Measurements from ENCODE around the gene FSTL5. TPM values are rescaled to one million over a fixed set of nuclear protein-coding genes. Genes with fewer than 3 reads are reported as not detected.

The FSTL5 gene
- total RNA-seq, 1 experiment from 2014 or later: 29.4 TPM

GRCh38 chr4:161554372-161554990 lies 609.3 kb downstream of the FSTL5 start:
- Histone ChIP-seq H3K9me3 (ENCODE audit: insufficient read depth, low read depth) (no peaks in the 10 kb centered on the region), H3K4me3 (no peak overlapping the region), H3K4me2 (no peak overlapping the region), H3K9me2 (ENCODE audit: insufficient read depth) (no peaks in the 10 kb centered on the region), H3K27me3 (ENCODE audit: insufficient read depth, low read depth) (no peaks in the 10 kb centered on the region), H4K20me1 (ENCODE audit: insufficient read depth) (no peaks in the 10 kb centered on the region), H3K36me3 (ENCODE audit: low read depth) (no peaks in the 10 kb centered on the region), H3K4me1 (replicated peaks; ENCODE audit: insufficient read depth) (no peaks in the 10 kb centered on the region), H2AFZ (no peak overlapping the region), H3K79me2 (ENCODE audit: low read depth) (no peaks in the 10 kb centered on the region), H3K27ac (no peak overlapping the region), H3F3A (ENCODE audit: insufficient read depth, low read depth) (no peaks in the 10 kb centered on the region)
- ChIA-PET POLR2A (ENCODE audit: unreplicated experiment) (no interaction called here), CTCF (interaction anchor here (0.5 kb wide), 1 partner anchor 215 kb away, joined by 3 read pairs; no protein-coding TSS in a partner anchor)
- intact Hi-C loops (cut with micrococcal nuclease; ENCODE audit: unreplicated experiment): no loop called here
- DNase-seq: no peak
- BruUV-seq (replicated peaks): no TSS peak
- TF ChIP-seq EZH2 (IDR thresholded peaks at IDR 0.05; ENCODE audit: low read depth): no peak

GRCh38 chr4:161546902-161547301 lies 616.9 kb downstream of the FSTL5 start:
- no peaks in the 10 kb centered on the region for H3F3A ChIP-seq (ENCODE audit: insufficient read depth, low read depth)
- no peaks in the 10 kb centered on the region for H3K27me3 ChIP-seq (ENCODE audit: insufficient read depth, low read depth)
- H3K36me3 ChIP-seq (ENCODE audit: low read depth): no peaks in the 10 kb centered on the region
- intact Hi-C loops (cut with micrococcal nuclease; ENCODE audit: unreplicated experiment): no loop called here
- POLR2A ChIA-PET (ENCODE audit: unreplicated experiment): interaction anchor here (0.7 kb wide), 1 partner anchor 1321 kb away, joined by 4 read pairs; no protein-coding TSS in a partner anchor
- no TSS peak for BruUV-seq (replicated peaks)
- DNase-seq: no peak
- no peak overlapping the region for H3K4me2 ChIP-seq
- H3K4me3 ChIP-seq: no peak overlapping the region
- H3K9me2 ChIP-seq (ENCODE audit: insufficient read depth): no peaks in the 10 kb centered on the region
- H3K9me3 ChIP-seq (ENCODE audit: insufficient read depth, low read depth): no peaks in the 10 kb centered on the region
- TF ChIP-seq EZH2 (IDR thresholded peaks at IDR 0.05; ENCODE audit: low read depth) (no peak), CTCF (conservative IDR thresholded peaks at IDR 0.05) (no peak)
- H3K27ac ChIP-seq: no peak overlapping the region
- no peaks in the 10 kb centered on the region; the same call in 1 of the 2 replicates for H4K20me1 ChIP-seq (ENCODE audit: insufficient read depth)
- CTCF ChIA-PET: no interaction called here
- no peak overlapping the region for H2AFZ ChIP-seq
- H3K4me1 ChIP-seq (replicated peaks; ENCODE audit: insufficient read depth): no peaks in the 10 kb centered on the region
- H3K79me2 ChIP-seq (ENCODE audit: low read depth): no peaks in the 10 kb centered on the region

GRCh38 chr4:161540265-161540664 lies 623.5 kb downstream of the FSTL5 start:
- Histone ChIP-seq H4K20me1 (ENCODE audit: insufficient read depth) (no peaks in the 10 kb centered on the region), H3K4me1 (replicated peaks; ENCODE audit: insufficient read depth) (no peaks in the 10 kb centered on the region), H3K27ac (no peak overlapping the region), H3K79me2 (ENCODE audit: low read depth) (no peaks in the 10 kb centered on the region), H3K27me3 (ENCODE audit: insufficient read depth, low read depth) (no peaks in the 10 kb centered on the region), H3F3A (ENCODE audit: insufficient read depth, low read depth) (no peaks in the 10 kb centered on the region), H3K9me2 (ENCODE audit: insufficient read depth) (no peaks in the 10 kb centered on the region), H3K4me2 (no peak overlapping the region), H3K36me3 (ENCODE audit: low read depth) (no peaks in the 10 kb centered on the region), H3K4me3 (no peak overlapping the region), H3K9me3 (ENCODE audit: insufficient read depth, low read depth) (no peaks in the 10 kb centered on the region), H2AFZ (no peak overlapping the region)
- ChIA-PET CTCF (no interaction called here), POLR2A (ENCODE audit: unreplicated experiment) (no interaction called here)
- TF ChIP-seq EZH2 (IDR thresholded peaks at IDR 0.05; ENCODE audit: low read depth) (no peak), CTCF (conservative IDR thresholded peaks at IDR 0.05) (no peak)
- BruUV-seq (replicated peaks): no TSS peak
- intact Hi-C loops (cut with micrococcal nuclease; ENCODE audit: unreplicated experiment): no loop called here
- DNase-seq: no peak

- intact Hi-C loops (cut with micrococcal nuclease; ENCODE audit: unreplicated experiment): no loop called here
- no peak for TF ChIP-seq CTCF (conservative IDR thresholded peaks at IDR 0.05)
- TF ChIP-seq EZH2 (IDR thresholded peaks at IDR 0.05; ENCODE audit: low read depth): no peak
- no peak for DNase-seq
- ChIA-PET POLR2A (ENCODE audit: unreplicated experiment) (no interaction called here), CTCF (no interaction called here)
- no peaks in the 10 kb centered on the region for H4K20me1 ChIP-seq (ENCODE audit: insufficient read depth)
- H3K9me2 ChIP-seq (ENCODE audit: insufficient read depth): no peaks in the 10 kb centered on the region
- no peak overlapping the region for H2AFZ ChIP-seq
- H3K27me3 ChIP-seq (ENCODE audit: insufficient read depth, low read depth): no peaks in the 10 kb centered on the region
- no peak overlapping the region for H3K4me3 ChIP-seq
- no peak overlapping the region for H3K4me2 ChIP-seq
- no peaks in the 10 kb centered on the region for H3K4me1 ChIP-seq (replicated peaks; ENCODE audit: insufficient read depth)
- H3K27ac ChIP-seq: no peak overlapping the region
- no TSS peak for BruUV-seq (replicated peaks)
- H3F3A ChIP-seq (ENCODE audit: insufficient read depth, low read depth): no peaks in the 10 kb centered on the region
- H3K9me3 ChIP-seq (ENCODE audit: insufficient read depth, low read depth): no peaks in the 10 kb centered on the region
- H3K79me2 ChIP-seq (ENCODE audit: low read depth): no peaks in the 10 kb centered on the region
- no peaks in the 10 kb centered on the region for H3K36me3 ChIP-seq (ENCODE audit: low read depth)
Measured at GRCh38 chr4:161538941-161539340, 624.9 kb downstream of the FSTL5 start.
